Uterus (tissue), 4 donors: ENCODE results near the gene ABHD12B. TPM values are rescaled to one million over a fixed set of nuclear protein-coding genes. Genes with fewer than 3 reads are reported as not detected.
"Not testable (repeated sequence)": the region's sequence is repeated elsewhere in the genome, so short reads cannot be mapped to it uniquely, and the experiment has no call there.

Experiments used
- DNase-seq, 2 donors: peaks; one replicate each; pipeline ENCODE4 v3.0.0-alpha.2; 2019 to 2020
- H3K27ac ChIP-seq, 2 donors: fragments of 200-600 bp; sonication (generic); 1 replicate in 1 of 2; 2 replicates in 1 of 2; pipeline ENCODE4 v1.5.1; 2016 to 2018
- H3K27me3 ChIP-seq, 2 donors: fragments of 200-600 bp; sonication (generic); one replicate each; pipeline ENCODE4 v1.5.1; 2018 to 2019; ENCODE audit warnings: control low read depth in 1 of 2
- H3K36me3 ChIP-seq, 2 donors: fragments of 200-600 bp; sonication (generic); one replicate each; pipeline ENCODE4 v1.5.1; 2019; ENCODE audit warnings: control low read depth in 1 of 2
- H3K4me1 ChIP-seq, 2 donors: fragments of 200-600 bp; sonication (generic); one replicate each; pipeline ENCODE4 v1.5.1; 2018 to 2019; ENCODE audit warnings: control low read depth in 1 of 2
- H3K4me3 ChIP-seq, 2 donors: fragments of 200-600 bp; sonication (generic); 1 replicate in 1 of 2; 2 replicates in 1 of 2; pipeline ENCODE4 v1.5.1; 2018 to 2019; ENCODE audit warnings: mild to moderate bottlenecking in 1 of 2
- H3K9me3 ChIP-seq, 2 donors: fragments of 200-600 bp; sonication (generic); one replicate each; pipeline ENCODE4 v1.5.1; 2019; ENCODE audit warnings: control low read depth in 1 of 2
- POLR2A ChIP-seq, 2 donors: fragments of 450-650 bp; IDR thresholded peaks; one replicate each; pipeline ENCODE4 v1.6.1; 2016; ENCODE audit warnings: antibody characterized with exemption in 2 of 2, mild to moderate bottlenecking in 1 of 2, moderate library complexity in 1 of 2
- intact Hi-C: fragments of 100-400 bp; cut with DNase I; formaldehyde crosslinking; loops from one replicate; pipeline ENCODE4 v1.15.1; 2023; ENCODE audit warnings: low total_unique reads
- total RNA-seq, 4 donors: library from RNA; depleted of rRNA in 3 of 4; stranded (reverse); fragments of >200 nt in 3 of 4; gene quantifications; one replicate each; pipeline versions ENCODE4 v1.1.0 to v1.2.4, GENCODE V29; 2014 to 2023
- TF ChIP-seq, protein P1 (sequence below), 4 experiments: fragments of 200-600 bp in 2 of 4; fragments of 450-650 bp in 2 of 4; sonication (generic) in 2 of 4; IDR thresholded peaks; one replicate each; pipeline ENCODE4 v1.5.1; 2016 to 2019; ENCODE audit warnings: antibody characterized with exemption in 4 of 4, mild to moderate bottlenecking in 2 of 4, moderate library complexity in 1 of 4
- donor health status: DM: yes; HTN: yes; CAD: no.

The ABHD12B gene
- total RNA-seq, 4 donors from 2014 or later = not detected

DNA sequence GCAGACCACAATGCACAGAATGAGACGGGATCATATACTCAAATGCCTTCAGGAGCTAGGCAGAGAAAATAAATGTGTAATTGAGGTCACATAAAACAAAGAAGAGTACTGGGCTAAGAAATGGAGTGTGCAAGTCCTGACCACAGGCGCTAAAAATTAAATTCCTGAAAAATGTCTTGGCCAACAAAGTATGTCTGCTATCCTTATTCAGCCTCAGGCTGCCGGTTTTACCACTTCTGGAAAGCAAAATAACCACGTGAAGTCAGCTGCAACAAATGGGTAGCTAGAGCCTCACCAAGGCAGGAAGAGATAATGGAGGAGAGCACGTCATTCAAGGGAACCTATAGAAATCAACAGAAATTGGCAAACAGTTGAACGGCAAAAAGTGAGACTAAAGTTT is 69.3 kb downstream of the ABHD12B start:
- no peak for TF ChIP-seq POLR2A (IDR thresholded peaks at IDR 0.05)
- TF ChIP-seq, protein P1, sequence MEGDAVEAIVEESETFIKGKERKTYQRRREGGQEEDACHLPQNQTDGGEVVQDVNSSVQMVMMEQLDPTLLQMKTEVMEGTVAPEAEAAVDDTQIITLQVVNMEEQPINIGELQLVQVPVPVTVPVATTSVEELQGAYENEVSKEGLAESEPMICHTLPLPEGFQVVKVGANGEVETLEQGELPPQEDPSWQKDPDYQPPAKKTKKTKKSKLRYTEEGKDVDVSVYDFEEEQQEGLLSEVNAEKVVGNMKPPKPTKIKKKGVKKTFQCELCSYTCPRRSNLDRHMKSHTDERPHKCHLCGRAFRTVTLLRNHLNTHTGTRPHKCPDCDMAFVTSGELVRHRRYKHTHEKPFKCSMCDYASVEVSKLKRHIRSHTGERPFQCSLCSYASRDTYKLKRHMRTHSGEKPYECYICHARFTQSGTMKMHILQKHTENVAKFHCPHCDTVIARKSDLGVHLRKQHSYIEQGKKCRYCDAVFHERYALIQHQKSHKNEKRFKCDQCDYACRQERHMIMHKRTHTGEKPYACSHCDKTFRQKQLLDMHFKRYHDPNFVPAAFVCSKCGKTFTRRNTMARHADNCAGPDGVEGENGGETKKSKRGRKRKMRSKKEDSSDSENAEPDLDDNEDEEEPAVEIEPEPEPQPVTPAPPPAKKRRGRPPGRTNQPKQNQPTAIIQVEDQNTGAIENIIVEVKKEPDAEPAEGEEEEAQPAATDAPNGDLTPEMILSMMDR (IDR thresholded peaks at IDR 0.05) = no peak
- Histone ChIP-seq H3K27ac (no peak overlapping the region), H3K4me1 (no peaks in the 10 kb centered on the region), H3K4me3 (no peak overlapping the region), H3K36me3 (no peaks in the 10 kb centered on the region), H3K27me3 (no peaks in the 10 kb centered on the region), H3K9me3 (no peaks in the 10 kb centered on the region)
- DNase-seq = no peak
- intact Hi-C loops = loop anchor here (10.0 kb wide), 1 partner anchor 294 kb away; no protein-coding TSS in a partner anchor

DNA sequence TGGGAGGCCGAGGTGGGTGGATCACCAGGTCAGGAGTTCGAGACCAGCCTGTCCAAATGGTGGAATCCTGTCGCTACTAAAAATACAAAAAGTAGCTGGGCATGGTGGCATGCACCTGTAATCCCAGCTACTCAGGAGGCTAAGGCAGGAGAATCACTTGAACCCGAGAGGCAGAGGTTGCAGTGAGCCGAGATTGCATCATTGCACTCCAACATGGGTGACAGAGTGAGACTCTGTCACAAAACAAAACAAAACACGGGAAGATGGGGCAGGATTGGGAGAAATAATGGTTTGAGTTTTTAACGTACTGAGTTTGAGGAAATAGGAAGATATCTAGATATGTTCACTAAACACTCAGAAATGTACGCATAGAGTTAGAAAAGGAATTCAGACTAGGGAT is 69.8 kb downstream of the ABHD12B start:
- H3K4me3 ChIP-seq, H3K27ac ChIP-seq, H3K27me3 ChIP-seq, DNase-seq, H3K9me3 ChIP-seq, H3K36me3 ChIP-seq, H3K4me1 ChIP-seq: not testable (repeated sequence)
- intact Hi-C loops = loop anchor here (10.0 kb wide), 1 partner anchor 293 kb away; no protein-coding TSS in a partner anchor

DNA sequence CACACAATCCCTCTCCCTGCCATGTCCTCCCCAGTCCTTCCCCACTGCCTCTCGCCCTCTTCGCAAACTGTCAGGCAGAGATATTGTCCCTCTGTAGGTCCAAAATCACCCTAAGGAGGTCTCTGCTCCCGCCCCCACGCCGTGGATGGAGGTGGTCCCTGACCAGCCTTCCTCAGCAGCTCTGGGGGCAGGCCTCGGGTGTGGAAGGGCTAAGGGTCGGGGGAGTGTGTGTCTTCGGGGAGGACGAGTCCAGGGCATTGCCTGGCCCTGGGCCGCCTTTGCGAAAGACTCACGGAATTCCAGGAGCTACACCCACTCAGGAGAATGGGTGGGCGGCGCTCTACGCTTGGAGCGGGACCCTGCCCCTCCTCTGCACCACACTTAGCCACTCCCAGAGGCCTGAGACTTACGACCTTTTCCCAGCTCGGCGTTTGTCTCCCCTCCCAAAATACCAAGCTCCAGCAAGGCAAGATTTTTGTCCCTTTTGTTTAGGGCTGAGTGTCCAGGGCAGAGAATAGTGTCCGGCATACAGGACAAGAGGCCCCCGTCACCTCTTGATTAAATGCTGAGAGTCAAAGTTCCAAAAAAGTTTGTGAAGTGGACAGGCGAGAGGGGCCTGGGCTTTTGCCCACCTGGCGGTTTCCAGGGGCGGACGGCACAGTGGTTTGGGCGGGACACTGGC is 71.5 kb downstream of the ABHD12B start:
- Histone ChIP-seq H3K27ac (peak overlapping the region; percentile 83 to 92), H3K27me3 (no peaks in the 10 kb centered on the region), H3K36me3 (no peaks in the 10 kb centered on the region), H3K4me3 (peak overlapping the region; percentile 74 to 88), H3K4me1 (no peaks in the 10 kb centered on the region), H3K9me3 (no peaks in the 10 kb centered on the region)
- TF ChIP-seq, protein P1 (IDR thresholded peaks at IDR 0.05) = no peak
- peak in 1 of 2 donors; percentile 21 for TF ChIP-seq POLR2A (IDR thresholded peaks at IDR 0.05)
- DNase-seq = peak; percentile 78 to 81
- intact Hi-C loops = loop anchor here (10.0 kb wide), 1 partner anchor 291 kb away; no protein-coding TSS in a partner anchor

DNA sequence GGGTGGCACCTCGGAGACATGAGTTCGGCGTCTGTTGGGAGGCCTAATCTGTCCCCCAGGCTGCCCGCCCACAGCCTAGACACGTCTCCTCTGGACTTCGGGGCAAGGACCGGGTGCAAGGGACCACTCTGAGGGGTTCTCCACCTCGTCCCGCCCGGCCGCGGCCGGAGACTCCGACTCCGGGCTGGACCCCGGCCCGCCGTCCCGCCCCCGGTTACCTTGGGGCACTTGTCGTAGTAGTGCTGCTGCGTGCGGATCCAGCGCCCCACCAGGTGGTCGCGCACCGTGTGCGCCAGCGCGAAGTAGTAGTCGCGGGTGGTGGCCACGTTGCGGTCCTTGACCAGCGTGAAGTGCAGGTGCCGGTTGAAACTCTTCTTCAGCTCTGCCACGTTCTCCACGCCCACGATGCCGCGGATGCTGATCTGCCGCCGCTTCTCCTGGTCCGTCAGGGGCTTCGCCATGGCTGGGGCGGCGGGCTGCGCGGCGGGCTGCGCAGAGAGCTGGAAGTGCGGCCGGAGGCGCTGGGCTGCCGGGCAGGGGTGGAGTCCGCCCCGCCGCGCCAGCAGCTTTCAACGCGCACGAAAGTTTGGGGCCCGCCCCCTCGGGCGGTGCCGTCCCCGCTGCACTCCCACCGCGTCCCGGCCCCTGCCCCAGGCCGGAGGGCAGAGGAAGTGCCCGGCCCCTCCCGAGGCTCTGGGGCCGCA is 72.2 kb downstream of the ABHD12B start, which contains the start of gene PYGL:
TSS of gene PYGL (minus strand) at position 541 of the 704 bp plus-strand sequence. CDS start at position 461, 80 bp downstream.
- peak within 1 kb of the TSS; percentile 83 to 92 for H3K27ac ChIP-seq
- H3K4me3 ChIP-seq = peak within 1 kb of the TSS; percentile 74 to 88
- H3K9me3 ChIP-seq = no peaks in the 10 kb centered on the region
- H3K36me3 ChIP-seq = no peaks in the 10 kb centered on the region
- DNase-seq = peak; percentile 66 to 77
- TF ChIP-seq, protein P1 (IDR thresholded peaks at IDR 0.05) = peak in 1 of 4 experiments; percentile 6
- peak in 1 of 2 donors; percentile 71 for TF ChIP-seq POLR2A (IDR thresholded peaks at IDR 0.05)
- intact Hi-C loops = loop anchor here (10.0 kb wide), 1 partner anchor 291 kb away; no protein-coding TSS in a partner anchor
- H3K4me1 ChIP-seq = no peaks in the 10 kb centered on the region
- H3K27me3 ChIP-seq = no peaks in the 10 kb centered on the region

DNA sequence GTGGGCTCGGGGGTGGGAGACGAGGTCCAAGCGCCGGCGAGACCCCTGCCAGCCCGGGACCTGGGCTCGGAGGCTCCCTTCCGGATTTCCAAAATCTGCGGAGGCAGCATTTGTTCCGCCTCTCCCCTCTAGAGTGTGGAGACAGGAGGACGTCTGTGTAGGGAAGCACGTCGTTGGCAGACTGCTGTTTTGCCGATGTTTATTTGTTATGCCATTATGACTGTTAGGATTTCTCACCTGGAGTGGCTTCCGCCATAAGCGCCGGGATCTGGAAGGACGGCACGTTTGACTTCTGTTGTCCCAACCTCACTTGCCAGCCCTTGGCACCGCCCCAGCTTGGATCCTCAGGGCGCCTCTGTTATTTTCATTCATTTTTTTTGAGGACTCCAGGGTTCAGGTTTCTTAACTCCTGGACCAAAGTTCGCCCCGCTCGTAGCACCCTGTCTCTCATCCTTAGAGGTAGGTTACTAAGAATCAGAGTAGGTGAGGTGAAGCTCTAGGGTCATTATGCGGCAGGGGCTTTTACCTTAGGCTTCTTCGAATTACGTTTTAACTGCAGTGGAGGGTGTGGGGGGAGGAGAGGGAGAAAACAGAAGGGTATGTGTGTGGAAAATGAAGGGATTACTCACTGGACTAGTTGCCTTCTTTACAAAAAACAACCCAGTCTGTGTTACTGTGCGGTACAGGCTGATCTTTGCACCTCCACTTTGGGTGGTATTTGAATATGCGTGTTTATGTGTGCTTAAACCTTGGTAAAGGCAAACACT is 73.0 kb downstream of the ABHD12B start:
- H3K36me3 ChIP-seq = no peaks in the 10 kb centered on the region
- intact Hi-C loops = loop anchor here (10.0 kb wide), 1 partner anchor 290 kb away; no protein-coding TSS in a partner anchor
- H3K4me3 ChIP-seq = peak overlapping the region; percentile 74 to 88
- no peaks in the 10 kb centered on the region for H3K9me3 ChIP-seq
- TF ChIP-seq, protein P1 (IDR thresholded peaks at IDR 0.05) = peak in 1 of 4 experiments; percentile 3
- TF ChIP-seq POLR2A (IDR thresholded peaks at IDR 0.05) = no peak
- peak; percentile 57 to 68 for DNase-seq
- no peaks in the 10 kb centered on the region for H3K4me1 ChIP-seq
- H3K27ac ChIP-seq = peak overlapping the region; percentile 83 to 92
- H3K27me3 ChIP-seq = no peaks in the 10 kb centered on the region
